Lower leg skin (tissue), 3 donors: ENCODE measurements around the gene KHDRBS2.

Experiments used
- POLR2A ChIP-seq, 2 donors: fragments of 450-650 bp; IDR thresholded peaks; one replicate each; pipeline ENCODE4 v1.6.1; 2016 to 2017; ENCODE audit warnings: antibody characterized with exemption in 2 of 2, mild to moderate bottlenecking in 1 of 2, moderate library complexity in 1 of 2
- TF ChIP-seq, protein P1 (sequence below), 3 donors: fragments of 450-650 bp; IDR thresholded peaks; one replicate each; pipeline ENCODE4 v1.5.1; 2016; ENCODE audit warnings: antibody characterized with exemption in 3 of 3, mild to moderate bottlenecking in 3 of 3, moderate library complexity in 2 of 3

- TF ChIP-seq, protein P1, sequence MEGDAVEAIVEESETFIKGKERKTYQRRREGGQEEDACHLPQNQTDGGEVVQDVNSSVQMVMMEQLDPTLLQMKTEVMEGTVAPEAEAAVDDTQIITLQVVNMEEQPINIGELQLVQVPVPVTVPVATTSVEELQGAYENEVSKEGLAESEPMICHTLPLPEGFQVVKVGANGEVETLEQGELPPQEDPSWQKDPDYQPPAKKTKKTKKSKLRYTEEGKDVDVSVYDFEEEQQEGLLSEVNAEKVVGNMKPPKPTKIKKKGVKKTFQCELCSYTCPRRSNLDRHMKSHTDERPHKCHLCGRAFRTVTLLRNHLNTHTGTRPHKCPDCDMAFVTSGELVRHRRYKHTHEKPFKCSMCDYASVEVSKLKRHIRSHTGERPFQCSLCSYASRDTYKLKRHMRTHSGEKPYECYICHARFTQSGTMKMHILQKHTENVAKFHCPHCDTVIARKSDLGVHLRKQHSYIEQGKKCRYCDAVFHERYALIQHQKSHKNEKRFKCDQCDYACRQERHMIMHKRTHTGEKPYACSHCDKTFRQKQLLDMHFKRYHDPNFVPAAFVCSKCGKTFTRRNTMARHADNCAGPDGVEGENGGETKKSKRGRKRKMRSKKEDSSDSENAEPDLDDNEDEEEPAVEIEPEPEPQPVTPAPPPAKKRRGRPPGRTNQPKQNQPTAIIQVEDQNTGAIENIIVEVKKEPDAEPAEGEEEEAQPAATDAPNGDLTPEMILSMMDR (IDR thresholded peaks at IDR 0.05), result no peak
- TF ChIP-seq POLR2A (IDR thresholded peaks at IDR 0.05), result no peak
Observed at GRCh38 chr6:62039605-62040004, 246.4 kb downstream of the KHDRBS2 start.
